ENCODE measurements around the gene BLID.

DNA sequence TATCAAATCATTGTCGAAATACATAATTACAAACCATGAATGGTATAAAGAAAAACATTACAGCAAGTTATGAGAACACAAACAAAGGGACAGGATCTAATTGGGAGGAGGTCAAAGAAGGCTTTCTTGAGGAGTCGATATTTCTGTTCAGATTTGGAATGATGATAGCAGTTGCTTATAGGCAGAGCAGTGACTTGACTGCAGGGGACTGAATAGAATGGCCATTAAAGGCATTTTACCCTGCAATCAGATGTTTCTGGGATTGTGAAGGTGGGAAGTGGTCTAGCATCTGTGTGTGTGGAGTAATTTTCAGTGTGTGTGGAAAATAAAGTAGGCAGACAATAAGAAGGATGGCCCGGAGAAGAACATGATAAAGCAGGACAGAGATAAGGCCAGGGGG lies 41.0 kb downstream of the BLID start:
- no peak for TF ChIP-seq CTCF (conservative IDR thresholded peaks at IDR 0.05; ENCODE audit: low read depth in 2 of 2)
- TF ChIP-seq JUNB (IDR thresholded peaks at IDR 0.05; ENCODE audit: unreplicated experiment), result no peak
- TF ChIP-seq POLR2AphosphoS5 (IDR thresholded peaks at IDR 0.05; ENCODE audit: low read depth), result no peak
- TF ChIP-seq EZH2phosphoT487 (IDR thresholded peaks at IDR 0.05; ENCODE audit: unreplicated experiment), result no peak
- TF ChIP-seq EZH2 (IDR thresholded peaks at IDR 0.05; ENCODE audit: low read depth, unreplicated experiment), result no peak
- no peak for TF ChIP-seq CREB1 (CRISPR knock-in tag; IDR thresholded peaks at IDR 0.05; ENCODE audit: low read depth)
- no peak for TF ChIP-seq ZNF331 (CRISPR knock-in tag; IDR thresholded peaks at IDR 0.05; ENCODE audit: low read depth)
- no peak for TF ChIP-seq STAT1 (IDR thresholded peaks at IDR 0.05; ENCODE audit: unreplicated experiment)
- TF ChIP-seq, protein P1, sequence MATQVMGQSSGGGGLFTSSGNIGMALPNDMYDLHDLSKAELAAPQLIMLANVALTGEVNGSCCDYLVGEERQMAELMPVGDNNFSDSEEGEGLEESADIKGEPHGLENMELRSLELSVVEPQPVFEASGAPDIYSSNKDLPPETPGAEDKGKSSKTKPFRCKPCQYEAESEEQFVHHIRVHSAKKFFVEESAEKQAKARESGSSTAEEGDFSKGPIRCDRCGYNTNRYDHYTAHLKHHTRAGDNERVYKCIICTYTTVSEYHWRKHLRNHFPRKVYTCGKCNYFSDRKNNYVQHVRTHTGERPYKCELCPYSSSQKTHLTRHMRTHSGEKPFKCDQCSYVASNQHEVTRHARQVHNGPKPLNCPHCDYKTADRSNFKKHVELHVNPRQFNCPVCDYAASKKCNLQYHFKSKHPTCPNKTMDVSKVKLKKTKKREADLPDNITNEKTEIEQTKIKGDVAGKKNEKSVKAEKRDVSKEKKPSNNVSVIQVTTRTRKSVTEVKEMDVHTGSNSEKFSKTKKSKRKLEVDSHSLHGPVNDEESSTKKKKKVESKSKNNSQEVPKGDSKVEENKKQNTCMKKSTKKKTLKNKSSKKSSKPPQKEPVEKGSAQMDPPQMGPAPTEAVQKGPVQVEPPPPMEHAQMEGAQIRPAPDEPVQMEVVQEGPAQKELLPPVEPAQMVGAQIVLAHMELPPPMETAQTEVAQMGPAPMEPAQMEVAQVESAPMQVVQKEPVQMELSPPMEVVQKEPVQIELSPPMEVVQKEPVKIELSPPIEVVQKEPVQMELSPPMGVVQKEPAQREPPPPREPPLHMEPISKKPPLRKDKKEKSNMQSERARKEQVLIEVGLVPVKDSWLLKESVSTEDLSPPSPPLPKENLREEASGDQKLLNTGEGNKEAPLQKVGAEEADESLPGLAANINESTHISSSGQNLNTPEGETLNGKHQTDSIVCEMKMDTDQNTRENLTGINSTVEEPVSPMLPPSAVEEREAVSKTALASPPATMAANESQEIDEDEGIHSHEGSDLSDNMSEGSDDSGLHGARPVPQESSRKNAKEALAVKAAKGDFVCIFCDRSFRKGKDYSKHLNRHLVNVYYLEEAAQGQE (IDR thresholded peaks at IDR 0.05; ENCODE audit: unreplicated experiment), result no peak
- TF ChIP-seq, protein P2, sequence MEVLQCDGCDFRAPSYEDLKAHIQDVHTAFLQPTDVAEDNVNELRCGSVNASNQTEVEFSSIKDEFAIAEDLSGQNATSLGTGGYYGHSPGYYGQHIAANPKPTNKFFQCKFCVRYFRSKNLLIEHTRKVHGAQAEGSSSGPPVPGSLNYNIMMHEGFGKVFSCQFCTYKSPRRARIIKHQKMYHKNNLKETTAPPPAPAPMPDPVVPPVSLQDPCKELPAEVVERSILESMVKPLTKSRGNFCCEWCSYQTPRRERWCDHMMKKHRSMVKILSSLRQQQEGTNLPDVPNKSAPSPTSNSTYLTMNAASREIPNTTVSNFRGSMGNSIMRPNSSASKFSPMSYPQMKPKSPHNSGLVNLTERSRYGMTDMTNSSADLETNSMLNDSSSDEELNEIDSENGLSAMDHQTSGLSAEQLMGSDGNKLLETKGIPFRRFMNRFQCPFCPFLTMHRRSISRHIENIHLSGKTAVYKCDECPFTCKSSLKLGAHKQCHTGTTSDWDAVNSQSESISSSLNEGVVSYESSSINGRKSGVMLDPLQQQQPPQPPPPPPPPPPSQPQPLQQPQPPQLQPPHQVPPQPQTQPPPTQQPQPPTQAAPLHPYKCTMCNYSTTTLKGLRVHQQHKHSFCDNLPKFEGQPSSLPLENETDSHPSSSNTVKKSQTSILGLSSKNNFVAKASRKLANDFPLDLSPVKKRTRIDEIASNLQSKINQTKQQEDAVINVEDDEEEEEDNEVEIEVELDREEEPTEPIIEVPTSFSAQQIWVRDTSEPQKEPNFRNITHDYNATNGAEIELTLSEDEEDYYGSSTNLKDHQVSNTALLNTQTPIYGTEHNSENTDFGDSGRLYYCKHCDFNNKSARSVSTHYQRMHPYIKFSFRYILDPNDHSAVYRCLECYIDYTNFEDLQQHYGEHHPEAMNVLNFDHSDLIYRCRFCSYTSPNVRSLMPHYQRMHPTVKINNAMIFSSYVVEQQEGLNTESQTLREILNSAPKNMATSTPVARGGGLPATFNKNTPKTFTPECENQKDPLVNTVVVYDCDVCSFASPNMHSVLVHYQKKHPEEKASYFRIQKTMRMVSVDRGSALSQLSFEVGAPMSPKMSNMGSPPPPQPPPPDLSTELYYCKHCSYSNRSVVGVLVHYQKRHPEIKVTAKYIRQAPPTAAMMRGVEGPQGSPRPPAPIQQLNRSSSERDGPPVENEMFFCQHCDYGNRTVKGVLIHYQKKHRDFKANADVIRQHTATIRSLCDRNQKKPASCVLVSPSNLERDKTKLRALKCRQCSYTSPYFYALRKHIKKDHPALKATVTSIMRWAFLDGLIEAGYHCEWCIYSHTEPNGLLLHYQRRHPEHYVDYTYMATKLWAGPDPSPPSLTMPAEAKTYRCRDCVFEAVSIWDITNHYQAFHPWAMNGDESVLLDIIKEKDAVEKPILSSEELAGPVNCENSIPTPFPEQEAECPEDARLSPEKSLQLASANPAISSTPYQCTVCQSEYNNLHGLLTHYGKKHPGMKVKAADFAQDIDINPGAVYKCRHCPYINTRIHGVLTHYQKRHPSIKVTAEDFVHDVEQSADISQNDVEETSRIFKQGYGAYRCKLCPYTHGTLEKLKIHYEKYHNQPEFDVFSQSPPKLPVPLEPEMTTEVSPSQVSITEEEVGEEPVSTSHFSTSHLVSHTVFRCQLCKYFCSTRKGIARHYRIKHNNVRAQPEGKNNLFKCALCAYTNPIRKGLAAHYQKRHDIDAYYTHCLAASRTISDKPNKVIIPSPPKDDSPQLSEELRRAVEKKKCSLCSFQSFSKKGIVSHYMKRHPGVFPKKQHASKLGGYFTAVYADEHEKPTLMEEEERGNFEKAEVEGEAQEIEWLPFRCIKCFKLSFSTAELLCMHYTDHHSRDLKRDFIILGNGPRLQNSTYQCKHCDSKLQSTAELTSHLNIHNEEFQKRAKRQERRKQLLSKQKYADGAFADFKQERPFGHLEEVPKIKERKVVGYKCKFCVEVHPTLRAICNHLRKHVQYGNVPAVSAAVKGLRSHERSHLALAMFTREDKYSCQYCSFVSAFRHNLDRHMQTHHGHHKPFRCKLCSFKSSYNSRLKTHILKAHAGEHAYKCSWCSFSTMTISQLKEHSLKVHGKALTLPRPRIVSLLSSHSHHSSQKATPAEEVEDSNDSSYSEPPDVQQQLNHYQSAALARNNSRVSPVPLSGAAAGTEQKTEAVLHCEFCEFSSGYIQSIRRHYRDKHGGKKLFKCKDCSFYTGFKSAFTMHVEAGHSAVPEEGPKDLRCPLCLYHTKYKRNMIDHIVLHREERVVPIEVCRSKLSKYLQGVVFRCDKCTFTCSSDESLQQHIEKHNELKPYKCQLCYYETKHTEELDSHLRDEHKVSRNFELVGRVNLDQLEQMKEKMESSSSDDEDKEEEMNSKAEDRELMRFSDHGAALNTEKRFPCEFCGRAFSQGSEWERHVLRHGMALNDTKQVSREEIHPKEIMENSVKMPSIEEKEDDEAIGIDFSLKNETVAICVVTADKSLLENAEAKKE (CRISPR knock-in tag; IDR thresholded peaks at IDR 0.05), result no peak
- TF ChIP-seq ETS1 (IDR thresholded peaks at IDR 0.05), result no peak

Data from GM23338 (cell line).